Measurements from ENCODE around the gene CRYBA2. TPM values are rescaled to one million over a fixed set of nuclear protein-coding genes. Genes with fewer than 3 reads are reported as not detected.

The CRYBA2 gene
- total RNA-seq, 1 experiment from 2014 or later, result not detected

DNA sequence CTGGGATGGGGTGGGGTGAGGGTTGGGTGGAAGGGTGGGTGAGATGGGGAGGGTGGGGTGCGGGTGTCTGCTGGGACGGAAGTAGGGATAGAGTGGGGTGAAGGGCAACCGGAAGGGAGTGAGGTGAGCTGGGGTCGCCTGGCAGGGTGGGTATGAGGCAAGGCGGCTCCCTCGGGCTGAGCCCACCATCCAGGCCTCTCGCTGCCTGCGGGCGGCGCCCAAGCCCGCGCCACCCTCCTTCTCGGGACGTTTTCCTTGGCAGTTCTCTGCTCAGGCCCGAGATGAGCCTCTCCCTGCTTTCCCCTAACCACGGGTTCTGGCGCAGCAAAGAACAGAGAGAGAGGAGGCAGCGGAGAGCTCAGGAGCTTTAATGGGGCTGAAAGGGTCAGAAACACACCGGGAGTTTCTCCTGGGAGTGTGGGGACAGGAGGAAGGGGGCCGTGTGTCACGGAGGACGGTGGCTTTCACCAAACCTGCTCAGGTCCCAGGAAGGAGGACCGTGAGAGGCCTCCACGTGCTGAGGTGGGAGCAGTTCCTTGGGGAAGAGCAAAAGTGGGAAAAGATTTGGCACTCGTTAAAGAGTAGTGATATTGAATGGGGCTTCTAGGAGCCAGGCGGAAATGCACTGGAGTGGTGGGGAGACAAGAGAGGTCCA is 12.4 kb downstream of the CRYBA2 start:
- TF ChIP-seq FOSL1 (IDR thresholded peaks at IDR 0.05; ENCODE audit: low read depth) (no peak), POLR2A (IDR thresholded peaks at IDR 0.05; ENCODE audit: borderline replicate concordance, extremely low read depth, insufficient read depth, insufficient read length) (no peak), EGR1 (IDR thresholded peaks at IDR 0.05; ENCODE audit: low read depth) (no peak), EZH2 (IDR thresholded peaks at IDR 0.05) (no peak), SP1 (IDR thresholded peaks at IDR 0.05; ENCODE audit: low read depth) (no peak), SRF (IDR thresholded peaks at IDR 0.05; ENCODE audit: low read depth) (no peak), JUND (IDR thresholded peaks at IDR 0.05) (no peak), ZNF274 (IDR thresholded peaks at IDR 0.05; ENCODE audit: low read depth, low read length) (no peak), CEBPB (IDR thresholded peaks at IDR 0.05; ENCODE audit: low read depth) (no peak)
- TF ChIP-seq, protein P1, sequence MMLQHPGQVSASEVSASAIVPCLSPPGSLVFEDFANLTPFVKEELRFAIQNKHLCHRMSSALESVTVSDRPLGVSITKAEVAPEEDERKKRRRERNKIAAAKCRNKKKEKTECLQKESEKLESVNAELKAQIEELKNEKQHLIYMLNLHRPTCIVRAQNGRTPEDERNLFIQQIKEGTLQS (IDR thresholded peaks at IDR 0.05), result no peak
- TF ChIP-seq, protein P2, sequence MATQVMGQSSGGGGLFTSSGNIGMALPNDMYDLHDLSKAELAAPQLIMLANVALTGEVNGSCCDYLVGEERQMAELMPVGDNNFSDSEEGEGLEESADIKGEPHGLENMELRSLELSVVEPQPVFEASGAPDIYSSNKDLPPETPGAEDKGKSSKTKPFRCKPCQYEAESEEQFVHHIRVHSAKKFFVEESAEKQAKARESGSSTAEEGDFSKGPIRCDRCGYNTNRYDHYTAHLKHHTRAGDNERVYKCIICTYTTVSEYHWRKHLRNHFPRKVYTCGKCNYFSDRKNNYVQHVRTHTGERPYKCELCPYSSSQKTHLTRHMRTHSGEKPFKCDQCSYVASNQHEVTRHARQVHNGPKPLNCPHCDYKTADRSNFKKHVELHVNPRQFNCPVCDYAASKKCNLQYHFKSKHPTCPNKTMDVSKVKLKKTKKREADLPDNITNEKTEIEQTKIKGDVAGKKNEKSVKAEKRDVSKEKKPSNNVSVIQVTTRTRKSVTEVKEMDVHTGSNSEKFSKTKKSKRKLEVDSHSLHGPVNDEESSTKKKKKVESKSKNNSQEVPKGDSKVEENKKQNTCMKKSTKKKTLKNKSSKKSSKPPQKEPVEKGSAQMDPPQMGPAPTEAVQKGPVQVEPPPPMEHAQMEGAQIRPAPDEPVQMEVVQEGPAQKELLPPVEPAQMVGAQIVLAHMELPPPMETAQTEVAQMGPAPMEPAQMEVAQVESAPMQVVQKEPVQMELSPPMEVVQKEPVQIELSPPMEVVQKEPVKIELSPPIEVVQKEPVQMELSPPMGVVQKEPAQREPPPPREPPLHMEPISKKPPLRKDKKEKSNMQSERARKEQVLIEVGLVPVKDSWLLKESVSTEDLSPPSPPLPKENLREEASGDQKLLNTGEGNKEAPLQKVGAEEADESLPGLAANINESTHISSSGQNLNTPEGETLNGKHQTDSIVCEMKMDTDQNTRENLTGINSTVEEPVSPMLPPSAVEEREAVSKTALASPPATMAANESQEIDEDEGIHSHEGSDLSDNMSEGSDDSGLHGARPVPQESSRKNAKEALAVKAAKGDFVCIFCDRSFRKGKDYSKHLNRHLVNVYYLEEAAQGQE (IDR thresholded peaks at IDR 0.05; ENCODE audit: low read depth), result no peak
- Histone ChIP-seq H3K4me2 (ENCODE audit: low read length) (no peak overlapping the region), H2AFZ (ENCODE audit: low read depth, low read length, poor library complexity, severe bottlenecking) (no peak overlapping the region), H3K9me2 (ENCODE audit: insufficient read depth) (no peaks in the 10 kb centered on the region), H3K36me3 (ENCODE audit: control insufficient read depth in 1 of 2, insufficient read depth in 2 of 2, low read length in 2 of 2) (no peaks in the 10 kb centered on the region), H4K20me1 (ENCODE audit: insufficient read depth) (no peaks in the 10 kb centered on the region), H3K9me3 (ENCODE audit: control insufficient read depth in 1 of 2, insufficient read depth in 1 of 2, low read depth in 1 of 2, low read length in 2 of 2) (no peaks in the 10 kb centered on the region), H3K27ac (ENCODE audit: low read depth, low read length) (no peak overlapping the region), H3K4me3 (replicated peaks in 1 of 2; ENCODE audit: low read depth in 1 of 2, low read length in 2 of 2) (no peak overlapping the region), H3K27me3 (ENCODE audit: insufficient read depth, low read length) (no peaks in the 10 kb centered on the region), H3K9ac (ENCODE audit: low read length) (no peak overlapping the region), H3K79me2 (ENCODE audit: insufficient read depth, low read length) (no peaks in the 10 kb centered on the region), H3K4me1 (ENCODE audit: control insufficient read depth in 1 of 2, insufficient read depth in 2 of 2, low read length in 2 of 2) (peaks cover 0 to 10% of the 10 kb centered on the region in 2 experiments; a peak in 1 of 4 replicates)
- BruUV-seq (replicated peaks), result no TSS peak
- intact Hi-C loops (cut with micrococcal nuclease), result loop anchor here (2.0 kb wide), 1 partner anchor 104 kb away; no protein-coding TSS in a partner anchor
- no peak for ATAC-seq
- DNase-seq (ENCODE audit: low read depth, low spot score), result no peak
- ChIA-PET POLR2A (no interaction called here), RAD21 (ENCODE audit: low non-redundant PET in 1 of 2, low total read pairs in 2 of 2, uncharacterized antibody in 2 of 2, unreplicated experiment in 2 of 2) (interaction anchor here (1.1 to 1.3 kb wide), 2 partner anchors 21 to 174 kb away, joined by 5 read pairs; no protein-coding TSS in a partner anchor), CTCF (interaction anchor here (0.6 to 2.3 kb wide), 41 partner anchors 8 to 549 kb away, joined by 3 to 42 read pairs (median 4); partner anchors contain the start of genes ANKZF1, ATG9A and CDK5R2)

Data from HCT116 (cell line).